Right lobe of liver (tissue), 4 donors: ENCODE data around the gene CORO2A.

Experiments used
- POLR2A ChIP-seq: fragments of 450-650 bp; IDR thresholded peaks from one replicate; pipeline ENCODE4 v1.6.1; 2017; ENCODE audit warnings: antibody characterized with exemption, mild to moderate bottlenecking
- TF ChIP-seq, protein P1 (sequence below), 4 donors: fragments of 200-600 bp in 3 of 4; fragments of 450-650 bp in 1 of 4; IDR thresholded peaks; one replicate each; pipeline versions ENCODE4 v1.5.1 to v1.8.0; 2016 to 2022; ENCODE audit warnings: antibody characterized with exemption in 4 of 4, mild to moderate bottlenecking in 2 of 4
- donor health status: DM: no; HTN: no; CAD: no.
- donor health status: DM: no; HTN: no; CAD: no.
- donor health status: DM: no; HTN: yes; CAD: no.

DNA sequence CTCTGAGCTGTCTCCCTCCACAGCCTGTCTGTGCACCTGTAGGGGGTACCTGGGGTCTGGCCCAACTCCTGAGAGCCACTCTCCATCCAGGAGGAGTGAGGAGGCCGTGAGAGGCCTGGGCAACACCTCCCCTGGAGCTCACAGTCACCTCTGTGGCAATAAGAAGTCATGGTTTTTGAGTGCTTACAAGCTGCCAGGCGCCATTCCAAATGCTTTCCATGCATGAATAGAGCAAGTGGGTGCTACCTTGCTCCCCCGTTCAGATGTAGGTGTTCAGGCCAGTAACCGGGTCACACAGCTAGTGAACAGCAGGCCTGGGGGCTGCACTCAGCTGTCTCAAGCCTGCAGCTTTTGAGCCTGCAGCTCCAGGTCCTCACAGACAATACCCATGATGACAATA, 30.6 kb downstream of the CORO2A start:
- TF ChIP-seq, protein P1, sequence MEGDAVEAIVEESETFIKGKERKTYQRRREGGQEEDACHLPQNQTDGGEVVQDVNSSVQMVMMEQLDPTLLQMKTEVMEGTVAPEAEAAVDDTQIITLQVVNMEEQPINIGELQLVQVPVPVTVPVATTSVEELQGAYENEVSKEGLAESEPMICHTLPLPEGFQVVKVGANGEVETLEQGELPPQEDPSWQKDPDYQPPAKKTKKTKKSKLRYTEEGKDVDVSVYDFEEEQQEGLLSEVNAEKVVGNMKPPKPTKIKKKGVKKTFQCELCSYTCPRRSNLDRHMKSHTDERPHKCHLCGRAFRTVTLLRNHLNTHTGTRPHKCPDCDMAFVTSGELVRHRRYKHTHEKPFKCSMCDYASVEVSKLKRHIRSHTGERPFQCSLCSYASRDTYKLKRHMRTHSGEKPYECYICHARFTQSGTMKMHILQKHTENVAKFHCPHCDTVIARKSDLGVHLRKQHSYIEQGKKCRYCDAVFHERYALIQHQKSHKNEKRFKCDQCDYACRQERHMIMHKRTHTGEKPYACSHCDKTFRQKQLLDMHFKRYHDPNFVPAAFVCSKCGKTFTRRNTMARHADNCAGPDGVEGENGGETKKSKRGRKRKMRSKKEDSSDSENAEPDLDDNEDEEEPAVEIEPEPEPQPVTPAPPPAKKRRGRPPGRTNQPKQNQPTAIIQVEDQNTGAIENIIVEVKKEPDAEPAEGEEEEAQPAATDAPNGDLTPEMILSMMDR (IDR thresholded peaks at IDR 0.05) = no peak
- no peak for TF ChIP-seq POLR2A
